HCT116 (cell line): ENCODE measurements around the gene NAT16. TPM values are rescaled to one million over a fixed set of nuclear protein-coding genes. Genes with fewer than 3 reads are reported as not detected.

Experiments
- ATAC-seq: fragments of 200-7000 bp; cut with Tn5 transposase; 2 replicates; pipeline ENCODE4 v1.9.1; 2020; ENCODE audit warnings: mild to moderate bottlenecking, moderate library complexity
- BruUV-seq: library from RNA; stranded (reverse); fragments of 400-500 nt; replicated peaks from 2 replicates; lab custom pipeline; 2021; lab: Mats Ljungman, UMichigan
- CTCF ChIA-PET: fragments of 300-600 bp; sonication (Branson Sonifier 250); formaldehyde crosslinking; loops from one replicate; lab custom pipeline; 2021; ENCODE audit warnings: antibody characterized with exemption; lab: Charles Lee
- POLR2A ChIA-PET: fragments of 300-600, 350-600 bp; sonication (Branson Sonifier 250); formaldehyde crosslinking; loops from one replicate; lab custom pipeline; 2021; ENCODE audit warnings: antibody characterized with exemption; lab: Charles Lee
- RAD21 ChIA-PET, 2 experiments: fragments of 300-600 bp; sonication (Branson Sonifier 250); formaldehyde crosslinking; loops; one replicate each; lab custom pipeline; 2023; ENCODE audit warnings: low total read pairs in 2 of 2; ENCODE audit not compliant: uncharacterized antibody in 2 of 2, unreplicated experiment in 2 of 2, low non-redundant PET in 1 of 2; lab: Charles Lee
- DNase-seq: peaks from one replicate; pipeline ENCODE4 v3.0.0-alpha.2; 2010; ENCODE audit warnings: low read depth, low spot score
- H2AFZ ChIP-seq: fragments of 200-600 bp; shearing (Covaris generic), sonication (generic); 2 replicates; pipeline ENCODE4 v1.6.1; 2017; ENCODE audit warnings: low read depth, mixed run types, mixed read lengths, antibody characterized with exemption, low read length; ENCODE audit not compliant: poor library complexity, severe bottlenecking
- H3K27ac ChIP-seq: 2 replicates; pipeline ENCODE4 v1.5.1; 2012; ENCODE audit warnings: low read depth, low read length
- H3K27me3 ChIP-seq: fragments of 200-600 bp; sonication (generic); 2 replicates; pipeline ENCODE4 v1.6.1; 2016; ENCODE audit warnings: mixed run types, low read length, mixed read lengths; ENCODE audit not compliant: insufficient read depth
- H3K36me3 ChIP-seq, 2 experiments: fragments of 200-500 bp in 1 of 2; fragments of 200-600 bp in 1 of 2; sonication (Bioruptor generic) in 1 of 2; sonication (generic) in 1 of 2; 2 replicates each; pipeline versions ENCODE4 v1.5.1 to v1.6.1; 2014 to 2016; ENCODE audit warnings: low read length in 2 of 2, inconsistent platforms in 1 of 2, mixed read lengths in 1 of 2, mixed run types in 1 of 2; ENCODE audit not compliant: insufficient read depth in 2 of 2, control insufficient read depth in 1 of 2
- H3K4me1 ChIP-seq, 2 experiments: fragments of 200-600 bp in 1 of 2; sonication (generic) in 1 of 2; 2 replicates each; pipeline versions ENCODE4 v1.5.1 to v1.6.1; 2012 to 2017; ENCODE audit warnings: low read length in 2 of 2, inconsistent platforms in 1 of 2, mild to moderate bottlenecking in 1 of 2, mixed read lengths in 1 of 2, mixed run types in 1 of 2, moderate library complexity in 1 of 2; ENCODE audit not compliant: insufficient read depth in 2 of 2, control insufficient read depth in 1 of 2
- H3K4me2 ChIP-seq: fragments of 200-600 bp; sonication (generic); 2 replicates; pipeline ENCODE4 v1.6.1; 2017; ENCODE audit warnings: mixed run types, low read length, mixed read lengths
- H3K4me3 ChIP-seq, 2 experiments: fragments of 200-600 bp in 1 of 2; sonication (generic) in 1 of 2; replicated peaks in 1 of 2; 2 replicates each; pipeline ENCODE4 v1.5.1; 2011 to 2016; ENCODE audit warnings: low read length in 2 of 2, control low read depth in 1 of 2, low read depth in 1 of 2, mild to moderate bottlenecking in 1 of 2, mixed read lengths in 1 of 2, mixed run types in 1 of 2
- H3K79me2 ChIP-seq: fragments of 200-600 bp; sonication (generic); 2 replicates; pipeline ENCODE4 v1.6.1; 2017; ENCODE audit warnings: mild to moderate bottlenecking, mixed run types, low read length, moderate library complexity, mixed read lengths; ENCODE audit not compliant: insufficient read depth
- H3K9ac ChIP-seq: fragments of 200-600 bp; sonication (generic); 2 replicates; pipeline ENCODE4 v1.6.1; 2016; ENCODE audit warnings: low read length, mixed read lengths
- H3K9me2 ChIP-seq: fragments of 200-600 bp; sonication (generic), shearing (Covaris generic); 2 replicates; pipeline ENCODE4 v1.6.1; 2017; ENCODE audit warnings: mixed run types, mild to moderate bottlenecking, moderate library complexity; ENCODE audit not compliant: insufficient read depth
- H3K9me3 ChIP-seq, 2 experiments: fragments of 200-500 bp in 1 of 2; fragments of 200-600 bp in 1 of 2; sonication (Bioruptor generic) in 1 of 2; sonication (generic) in 1 of 2; 2 replicates each; pipeline ENCODE4 v1.6.1; 2014 to 2017; ENCODE audit warnings: low read length in 2 of 2, mixed read lengths in 2 of 2, inconsistent platforms in 1 of 2, low read depth in 1 of 2, mild to moderate bottlenecking in 1 of 2, mixed run types in 1 of 2, moderate library complexity in 1 of 2; ENCODE audit not compliant: control insufficient read depth in 1 of 2, insufficient read depth in 1 of 2
- H4K20me1 ChIP-seq: fragments of 200-600 bp; sonication (generic), shearing (Covaris generic); 2 replicates; pipeline ENCODE4 v1.6.1; 2017; ENCODE audit warnings: mixed run types, mild to moderate bottlenecking, moderate library complexity; ENCODE audit not compliant: insufficient read depth
- ATF3 ChIP-seq: IDR thresholded peaks from 2 replicates; pipeline ENCODE4 v1.6.1; 2012
- CBX3 ChIP-seq: IDR thresholded peaks from 2 replicates; pipeline ENCODE4 v1.6.1; 2012; ENCODE audit warnings: low read depth
- CEBPB ChIP-seq: IDR thresholded peaks from 2 replicates; pipeline ENCODE4 v1.6.1; 2012; ENCODE audit warnings: low read depth
- EGR1 ChIP-seq: IDR thresholded peaks from 2 replicates; pipeline ENCODE4 v1.6.1; 2012; ENCODE audit warnings: low read depth
- ELF1 ChIP-seq: IDR thresholded peaks from 2 replicates; pipeline ENCODE4 v1.6.1; 2012; ENCODE audit warnings: low read depth, borderline replicate concordance
- EZH2phosphoT487 ChIP-seq: fragments of 200-600 bp; IDR thresholded peaks from 2 replicates; pipeline ENCODE4 v1.6.1; 2018; ENCODE audit warnings: antibody characterized with exemption, borderline replicate concordance
- FOSL1 ChIP-seq: IDR thresholded peaks from 2 replicates; pipeline ENCODE4 v1.6.1; 2012; ENCODE audit warnings: low read depth
- JUND ChIP-seq: IDR thresholded peaks from 2 replicates; pipeline ENCODE4 v1.6.1; 2012
- POLR2A ChIP-seq: IDR thresholded peaks from 2 replicates; pipeline ENCODE4 v1.7.0; 2011; ENCODE audit warnings: borderline replicate concordance; ENCODE audit not compliant: insufficient read depth, insufficient read length; ENCODE audit errors: extremely low read depth
- POLR2AphosphoS5 ChIP-seq: IDR thresholded peaks from 2 replicates; pipeline ENCODE4 v1.6.1; 2011; ENCODE audit warnings: mild to moderate bottlenecking, low read depth, low read length, moderate library complexity
- RAD21 ChIP-seq: IDR thresholded peaks from 2 replicates; pipeline ENCODE4 v1.6.1; 2012; ENCODE audit warnings: low read depth, mild to moderate bottlenecking
- SP1 ChIP-seq: IDR thresholded peaks from 2 replicates; pipeline ENCODE4 v1.6.1; 2012; ENCODE audit warnings: low read depth
- SRF ChIP-seq: IDR thresholded peaks from 2 replicates; pipeline ENCODE4 v1.6.1; 2012; ENCODE audit warnings: low read depth
- TCF7L2 ChIP-seq: IDR thresholded peaks from 2 replicates; pipeline ENCODE4 v1.7.0; 2011; ENCODE audit warnings: borderline replicate concordance, inconsistent platforms; ENCODE audit not compliant: insufficient read depth, insufficient read length; ENCODE audit errors: extremely low read depth
- ZFX ChIP-seq: fragments of 450-650 bp; IDR thresholded peaks from 2 replicates; pipeline ENCODE4 v1.6.1; 2017
- intact Hi-C: fragments of 100-400 bp; cut with micrococcal nuclease; formaldehyde crosslinking; loops from 2 replicates; pipeline ENCODE4 v1.10.0; 2022
- total RNA-seq: library from RNA; stranded (reverse); gene quantifications from one replicate; pipeline ENCODE4 v1.2.1, GENCODE V29; 2021; ENCODE audit not compliant: unreplicated experiment
- TF ChIP-seq, protein P1 (sequence below), 3 experiments: fragments of 200-600 bp in 1 of 3; sonication (generic) in 1 of 3; IDR thresholded peaks in 2 of 3; conservative IDR thresholded peaks in 1 of 3; 2 replicates each; pipeline ENCODE4 v1.5.1; 2012 to 2017; ENCODE audit warnings: low read depth in 2 of 3, low read length in 2 of 3, antibody characterized with exemption in 1 of 3, borderline replicate concordance in 1 of 3, control low read depth in 1 of 3, mild to moderate bottlenecking in 1 of 3, mixed read lengths in 1 of 3, mixed run types in 1 of 3, moderate library complexity in 1 of 3; ENCODE audit not compliant: insufficient read depth in 1 of 3
- TF ChIP-seq, protein P2 (sequence below): IDR thresholded peaks from 2 replicates; pipeline ENCODE4 v1.6.1; 2012

NAT16 gene
- total RNA-seq, 1 experiment from 2014 or later: 2.0 TPM

DNA sequence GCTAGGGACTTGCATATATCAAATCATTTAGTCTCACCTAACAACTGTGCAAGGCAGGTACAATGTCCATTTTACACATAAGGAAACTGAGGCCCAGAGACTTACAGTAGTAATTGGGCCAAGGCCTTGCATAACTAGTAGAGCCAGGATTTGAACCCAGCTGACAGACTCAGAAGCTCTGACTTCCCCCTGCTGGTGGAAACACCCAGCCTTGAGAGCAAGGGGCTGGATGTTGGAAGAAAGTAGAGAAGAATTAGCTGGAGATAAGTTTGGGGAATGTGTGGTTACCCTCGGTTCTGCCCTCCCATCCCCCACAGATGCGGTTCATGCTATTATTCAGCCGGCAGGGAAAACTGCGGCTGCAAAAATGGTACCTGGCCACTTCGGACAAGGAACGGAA lies 23.8 kb downstream of the NAT16 start:
- no peaks in the 10 kb centered on the region for H4K20me1 ChIP-seq
- intact Hi-C loops: no loop called here
- BruUV-seq: no TSS peak
- ATAC-seq (no peak), DNase-seq (no peak)
- H3K9me3 ChIP-seq: no peaks in the 10 kb centered on the region
- TF ChIP-seq, protein P1, sequence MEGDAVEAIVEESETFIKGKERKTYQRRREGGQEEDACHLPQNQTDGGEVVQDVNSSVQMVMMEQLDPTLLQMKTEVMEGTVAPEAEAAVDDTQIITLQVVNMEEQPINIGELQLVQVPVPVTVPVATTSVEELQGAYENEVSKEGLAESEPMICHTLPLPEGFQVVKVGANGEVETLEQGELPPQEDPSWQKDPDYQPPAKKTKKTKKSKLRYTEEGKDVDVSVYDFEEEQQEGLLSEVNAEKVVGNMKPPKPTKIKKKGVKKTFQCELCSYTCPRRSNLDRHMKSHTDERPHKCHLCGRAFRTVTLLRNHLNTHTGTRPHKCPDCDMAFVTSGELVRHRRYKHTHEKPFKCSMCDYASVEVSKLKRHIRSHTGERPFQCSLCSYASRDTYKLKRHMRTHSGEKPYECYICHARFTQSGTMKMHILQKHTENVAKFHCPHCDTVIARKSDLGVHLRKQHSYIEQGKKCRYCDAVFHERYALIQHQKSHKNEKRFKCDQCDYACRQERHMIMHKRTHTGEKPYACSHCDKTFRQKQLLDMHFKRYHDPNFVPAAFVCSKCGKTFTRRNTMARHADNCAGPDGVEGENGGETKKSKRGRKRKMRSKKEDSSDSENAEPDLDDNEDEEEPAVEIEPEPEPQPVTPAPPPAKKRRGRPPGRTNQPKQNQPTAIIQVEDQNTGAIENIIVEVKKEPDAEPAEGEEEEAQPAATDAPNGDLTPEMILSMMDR (IDR thresholded peaks at IDR 0.05 in 2 of 3, conservative IDR thresholded peaks at IDR 0.05 in 1 of 3; ENCODE audit: borderline replicate concordance in 1 of 3, insufficient read depth in 1 of 3, low read depth in 2 of 3, low read length in 2 of 3): peak in 2 of 3 experiments; percentile 44 to 55; a peak in 4 of 6 replicates
- no peak for TF ChIP-seq RAD21
- peak overlapping the region; percentile 98 for H3K4me2 ChIP-seq
- H3K9me2 ChIP-seq: no peaks in the 10 kb centered on the region
- H3K27me3 ChIP-seq: no peaks in the 10 kb centered on the region
- ChIA-PET RAD21 (interaction anchor here (0.6 to 0.9 kb wide), 4 partner anchors 9 to 13 kb away, joined by 3 to 7 read pairs (median 3); partner anchors contain the start of gene VGF (in 2 of the 2)), POLR2A (interaction anchor here (0.7 to 2.8 kb wide), 6 partner anchors 9 to 182 kb away, joined by 3 to 11 read pairs (median 5); partner anchors contain the start of genes SERPINE1 and VGF), CTCF (interaction anchor here (1.0 to 4.4 kb wide), 11 partner anchors 9 to 262 kb away, joined by 3 to 44 read pairs (median 3); partner anchors contain the start of genes PLOD3, TRIM56, VGF and ZNHIT1)
- H3K36me3 ChIP-seq: peaks cover 6 to 32% of the 10 kb centered on the region in 2 experiments; a peak in 3 of 4 replicates
- H2AFZ ChIP-seq: no peak overlapping the region
- peaks cover 47 to 65% of the 10 kb centered on the region in 2 experiments for H3K4me1 ChIP-seq
- H3K9ac ChIP-seq: peak overlapping the region; percentile 94
- H3K27ac ChIP-seq: peak overlapping the region; percentile 78
- H3K4me3 ChIP-seq: peak overlapping the region; percentile 8 to 85; a peak in 3 of 4 replicates
- H3K79me2 ChIP-seq: peaks cover 43% of the 10 kb centered on the region

DNA sequence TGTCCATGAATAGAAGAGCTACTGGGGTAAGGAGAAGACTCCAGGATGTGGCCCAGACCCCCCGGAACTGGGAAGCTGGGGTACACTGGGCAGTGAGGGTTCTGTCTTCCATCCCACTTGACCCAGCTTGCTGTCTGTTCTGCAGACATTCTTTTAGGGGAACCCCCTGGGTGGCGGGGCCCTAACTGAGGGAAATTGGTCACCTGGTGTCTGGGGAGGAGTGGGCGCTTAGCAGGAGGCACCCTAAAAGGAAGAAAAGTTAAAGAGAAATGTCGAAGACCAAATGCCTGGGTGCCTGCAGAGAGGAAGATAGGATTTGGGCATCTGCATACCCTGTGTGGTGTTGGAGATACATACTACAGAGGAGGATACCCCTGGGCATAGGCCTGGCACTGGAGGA lies 24.8 kb downstream of the NAT16 start:
- H3K9me2 ChIP-seq: no peaks in the 10 kb centered on the region
- no peak for DNase-seq
- peaks cover 6 to 32% of the 10 kb centered on the region in 2 experiments; a peak in 3 of 4 replicates for H3K36me3 ChIP-seq
- peak overlapping the region; percentile 98 for H3K4me2 ChIP-seq
- H3K9ac ChIP-seq: peak overlapping the region; percentile 94
- H3K4me1 ChIP-seq: peaks cover 38 to 55% of the 10 kb centered on the region in 2 experiments
- no peaks in the 10 kb centered on the region for H3K27me3 ChIP-seq
- no peaks in the 10 kb centered on the region for H3K9me3 ChIP-seq
- BruUV-seq: no TSS peak
- ATAC-seq: no peak
- ChIA-PET RAD21 (no interaction called here), CTCF (interaction anchor here (1.8 to 4.4 kb wide), 3 partner anchors 11 to 128 kb away, joined by 6 to 44 read pairs (median 7); no protein-coding TSS in a partner anchor), POLR2A (interaction anchor here (0.6 to 2.8 kb wide), 3 partner anchors 10 to 977 kb away, joined by 4 to 11 read pairs (median 5); partner anchors contain the start of gene VGF)
- no peak overlapping the region for H2AFZ ChIP-seq
- peaks cover 42% of the 10 kb centered on the region for H3K79me2 ChIP-seq
- peak overlapping the region; percentile 74 to 85 for H3K4me3 ChIP-seq
- H3K27ac ChIP-seq: peak overlapping the region; percentile 78
- intact Hi-C loops: no loop called here
- H4K20me1 ChIP-seq: no peaks in the 10 kb centered on the region
- TF ChIP-seq ZFX: no peak
- TF ChIP-seq FOSL1: no peak
- no peak for TF ChIP-seq SP1
- no peak for TF ChIP-seq SRF
- TF ChIP-seq ATF3: no peak
- no peak for TF ChIP-seq EZH2phosphoT487
- TF ChIP-seq, protein P2, sequence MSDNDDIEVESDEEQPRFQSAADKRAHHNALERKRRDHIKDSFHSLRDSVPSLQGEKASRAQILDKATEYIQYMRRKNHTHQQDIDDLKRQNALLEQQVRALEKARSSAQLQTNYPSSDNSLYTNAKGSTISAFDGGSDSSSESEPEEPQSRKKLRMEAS: no peak
- TF ChIP-seq TCF7L2: no peak
- TF ChIP-seq EGR1: no peak
- TF ChIP-seq RAD21: no peak
- no peak for TF ChIP-seq POLR2A
- TF ChIP-seq JUND: no peak
- TF ChIP-seq CBX3: no peak
- TF ChIP-seq CEBPB: no peak
- TF ChIP-seq POLR2AphosphoS5: no peak
- no peak for TF ChIP-seq ELF1
